GM06990 (cell line): Measurements from ENCODE around the gene PCAT7.

Experiments
- DNase-seq: peaks from one replicate; pipeline ENCODE4 v3.0.0-alpha.2; 2011; ENCODE audit not compliant: insufficient read length; ENCODE audit errors: extremely low read depth
- H3K27me3 ChIP-seq: replicated peaks from 2 replicates; pipeline ENCODE4 v1.6.0; 2011; ENCODE audit warnings: low read length; ENCODE audit not compliant: control insufficient read depth, insufficient read depth
- H3K36me3 ChIP-seq: 2 replicates; pipeline ENCODE4 v1.5.1; 2011; ENCODE audit warnings: low read length; ENCODE audit not compliant: control insufficient read depth, insufficient read depth
- H3K4me3 ChIP-seq: replicated peaks from 2 replicates; pipeline ENCODE4 v1.5.1; 2011; ENCODE audit warnings: low read depth, mild to moderate bottlenecking, control low read depth, low read length
- CTCF ChIP-seq: IDR thresholded peaks from 2 replicates; pipeline ENCODE4 v1.5.1; 2011; ENCODE audit warnings: low read length, control low read depth, mild to moderate bottlenecking, inconsistent platforms; ENCODE audit not compliant: insufficient read depth, poor library complexity, severe bottlenecking

The PCAT7 gene

GRCh38 chr9:94602666-94603065 lies 47.8 kb downstream of the PCAT7 start:
- Histone ChIP-seq H3K27me3 (no peaks in the 10 kb centered on the region; the same call in none of the 2 replicates), H3K4me3 (no peak overlapping the region), H3K36me3 (no peaks in the 10 kb centered on the region)
- no peak for DNase-seq
- no peak for TF ChIP-seq CTCF

GRCh38 chr9:94603259-94604160 lies 48.6 kb downstream of the PCAT7 start:
- Histone ChIP-seq H3K4me3 (no peak overlapping the region), H3K27me3 (no peaks in the 10 kb centered on the region; the same call in none of the 2 replicates), H3K36me3 (no peaks in the 10 kb centered on the region)
- TF ChIP-seq CTCF = peak; percentile 89
- peak; percentile 37 for DNase-seq

DNA sequence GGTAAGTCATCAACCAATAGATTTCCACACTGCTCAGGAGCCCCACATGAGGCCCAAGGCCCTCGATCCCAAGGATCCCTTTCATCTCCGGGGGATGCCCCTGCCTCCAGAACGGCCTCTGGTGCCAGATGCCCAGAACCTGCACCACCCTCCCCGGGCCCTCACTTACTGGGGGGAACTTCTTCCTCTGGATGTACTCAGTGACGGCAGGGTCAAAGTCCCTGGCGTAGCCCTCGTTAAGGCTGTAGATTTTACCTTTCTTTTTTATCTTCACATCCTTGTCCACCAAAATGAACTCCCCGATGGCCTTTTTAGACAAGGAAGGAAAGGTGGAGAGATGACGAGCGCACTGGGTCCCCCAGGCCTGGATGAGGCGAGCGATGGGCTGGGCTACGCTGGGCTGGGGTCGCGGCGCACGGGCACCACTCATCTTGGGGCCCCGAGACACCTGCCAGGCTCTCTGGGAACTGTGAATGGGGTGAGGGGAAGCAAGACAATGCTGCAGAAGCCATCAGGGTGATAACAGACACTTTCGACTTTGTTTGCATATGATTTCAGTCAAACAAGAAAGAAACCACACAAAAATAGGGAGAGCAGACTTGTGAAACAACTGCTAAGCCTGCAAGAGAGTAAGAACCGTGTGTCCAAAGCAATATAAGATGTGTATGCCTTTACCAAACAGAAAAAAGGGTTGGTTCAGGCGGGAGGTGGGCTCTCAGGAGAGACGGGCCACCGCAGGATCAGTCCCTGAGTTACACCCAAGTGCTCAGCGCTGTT lies 52.0 kb downstream of the PCAT7 start:
- DNase-seq = no peak
- no peak overlapping the region for H3K4me3 ChIP-seq
- TF ChIP-seq CTCF = no peak
- no peaks in the 10 kb centered on the region for H3K36me3 ChIP-seq
- H3K27me3 ChIP-seq = no peaks in the 10 kb centered on the region; the same call in none of the 2 replicates

GRCh38 chr9:94607423-94607691 lies 52.5 kb downstream of the PCAT7 start:
- DNase-seq = no peak
- no peak overlapping the region for H3K4me3 ChIP-seq
- no peaks in the 10 kb centered on the region for H3K36me3 ChIP-seq
- TF ChIP-seq CTCF = no peak
- H3K27me3 ChIP-seq = no peaks in the 10 kb centered on the region; the same call in none of the 2 replicates

DNA sequence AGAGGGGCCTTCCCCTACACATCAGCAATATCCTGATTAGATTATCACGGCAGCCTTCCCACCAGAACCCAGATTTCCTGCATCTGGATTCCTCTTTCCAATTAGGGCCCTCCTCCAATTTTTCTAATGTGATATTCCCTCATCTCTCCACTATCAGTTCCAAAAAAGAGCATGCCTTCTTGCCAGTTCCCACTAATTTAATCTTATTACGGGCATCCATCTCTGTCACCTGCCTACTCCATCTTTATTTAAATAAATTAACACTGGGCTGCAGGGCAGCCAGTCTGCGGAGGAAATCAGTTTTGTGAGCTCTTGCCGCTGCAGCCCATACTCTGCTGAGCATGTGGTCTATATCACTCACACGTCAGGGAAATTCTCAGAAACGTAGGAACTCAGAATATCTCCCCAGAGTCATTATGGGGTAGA lies 55.3 kb downstream of the PCAT7 start:
- no peak for DNase-seq
- TF ChIP-seq CTCF = no peak
- no peak overlapping the region for H3K4me3 ChIP-seq
- H3K36me3 ChIP-seq = no peaks in the 10 kb centered on the region
- no peaks in the 10 kb centered on the region; the same call in none of the 2 replicates for H3K27me3 ChIP-seq
